IMR-90 (cell line): ENCODE data around the gene PITPNC1.

Experiments used
- BHLHE40 ChIP-seq: fragments of 150-350 bp; IDR thresholded peaks from 2 replicates; pipeline ENCODE4 v1.6.1; 2016; ENCODE audit warnings: mild to moderate bottlenecking, low read depth, low read length
- CEBPB ChIP-seq: IDR thresholded peaks from 2 replicates; pipeline ENCODE4 v1.6.1; 2012; ENCODE audit warnings: low read depth, low read length, improper control_type of control experiment
- CHD1 ChIP-seq: IDR thresholded peaks from 2 replicates; pipeline ENCODE4 v1.6.1; 2012; ENCODE audit warnings: low read depth, low read length, improper control_type of control experiment
- CTCF ChIP-seq: conservative IDR thresholded peaks from 2 replicates; pipeline ENCODE4 v1.5.1; 2012; ENCODE audit warnings: mild to moderate bottlenecking, low read depth, low read length, improper control_type of control experiment
- FOS ChIP-seq: fragments of 150-350 bp; IDR thresholded peaks from 2 replicates; pipeline ENCODE4 v1.6.1; 2016; ENCODE audit warnings: low read depth, low read length
- MAZ ChIP-seq: IDR thresholded peaks from 2 replicates; pipeline ENCODE4 v1.6.1; 2012; ENCODE audit warnings: low read depth, mild to moderate bottlenecking, low read length, improper control_type of control experiment, moderate library complexity, borderline replicate concordance
- MXI1 ChIP-seq: IDR thresholded peaks from 2 replicates; pipeline ENCODE4 v1.6.1; 2012; ENCODE audit warnings: low read depth, mild to moderate bottlenecking, low read length, moderate library complexity, borderline replicate concordance
- NFE2L2 ChIP-seq: fragments of 150-350 bp; IDR thresholded peaks from 2 replicates; pipeline ENCODE4 v1.6.1; 2016; ENCODE audit warnings: low read depth, mild to moderate bottlenecking, low read length
- POLR2A ChIP-seq: IDR thresholded peaks from 2 replicates; pipeline ENCODE4 v1.6.1; 2012; ENCODE audit warnings: mild to moderate bottlenecking, low read depth, low read length
- RAD21 ChIP-seq: IDR thresholded peaks from 2 replicates; pipeline ENCODE4 v1.6.1; 2012; ENCODE audit warnings: low read length, improper control_type of control experiment
- RFX5 ChIP-seq: IDR thresholded peaks from 2 replicates; pipeline ENCODE4 v1.8.0; 2012; ENCODE audit warnings: low read depth, mild to moderate bottlenecking, low read length, moderate library complexity
- SMC3 ChIP-seq: fragments of 150-350 bp; IDR thresholded peaks from 2 replicates; pipeline ENCODE4 v1.6.1; 2016; ENCODE audit warnings: low read depth, mild to moderate bottlenecking, antibody characterized with exemption, low read length, moderate library complexity
- TF ChIP-seq, protein P1 (sequence below): fragments of 150-350 bp; IDR thresholded peaks from 2 replicates; pipeline ENCODE4 v1.6.1; 2016; ENCODE audit warnings: low read depth, mild to moderate bottlenecking, low read length, moderate library complexity, borderline replicate concordance
- TF ChIP-seq, protein P2 (sequence below): fragments of 150-350 bp; IDR thresholded peaks from 2 replicates; pipeline ENCODE4 v1.6.1; 2017; ENCODE audit warnings: mild to moderate bottlenecking, antibody characterized with exemption, low read length, low read depth

DNA sequence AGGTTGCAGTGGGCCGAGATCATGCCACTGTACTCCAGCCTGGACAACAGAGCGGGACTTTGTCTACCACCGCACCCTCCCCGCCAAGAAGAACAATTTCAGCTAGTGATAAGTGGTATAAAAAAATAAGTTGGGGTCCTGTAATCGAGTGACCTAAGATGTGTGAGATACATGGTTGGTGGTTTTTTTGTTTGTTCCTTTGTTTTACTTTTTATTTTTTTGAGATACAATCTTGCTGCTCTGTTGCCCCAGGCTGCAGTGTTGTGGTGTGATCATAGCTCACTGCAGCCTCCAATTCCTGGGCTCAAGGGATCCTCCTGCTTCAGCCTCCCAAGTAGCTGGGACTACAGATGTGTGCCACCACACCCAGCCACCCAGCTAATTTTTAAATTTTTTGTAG, 58.7 kb downstream of the PITPNC1 start:
- TF ChIP-seq MAZ (no peak), CTCF (no peak), RAD21 (no peak), POLR2A (no peak), SMC3 (no peak), CHD1 (no peak), FOS (no peak), RFX5 (no peak), CEBPB (no peak), MXI1 (no peak), NFE2L2 (no peak), BHLHE40 (no peak)
- TF ChIP-seq, protein P1, sequence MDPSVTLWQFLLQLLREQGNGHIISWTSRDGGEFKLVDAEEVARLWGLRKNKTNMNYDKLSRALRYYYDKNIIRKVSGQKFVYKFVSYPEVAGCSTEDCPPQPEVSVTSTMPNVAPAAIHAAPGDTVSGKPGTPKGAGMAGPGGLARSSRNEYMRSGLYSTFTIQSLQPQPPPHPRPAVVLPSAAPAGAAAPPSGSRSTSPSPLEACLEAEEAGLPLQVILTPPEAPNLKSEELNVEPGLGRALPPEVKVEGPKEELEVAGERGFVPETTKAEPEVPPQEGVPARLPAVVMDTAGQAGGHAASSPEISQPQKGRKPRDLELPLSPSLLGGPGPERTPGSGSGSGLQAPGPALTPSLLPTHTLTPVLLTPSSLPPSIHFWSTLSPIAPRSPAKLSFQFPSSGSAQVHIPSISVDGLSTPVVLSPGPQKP: no peak
- TF ChIP-seq, protein P2, sequence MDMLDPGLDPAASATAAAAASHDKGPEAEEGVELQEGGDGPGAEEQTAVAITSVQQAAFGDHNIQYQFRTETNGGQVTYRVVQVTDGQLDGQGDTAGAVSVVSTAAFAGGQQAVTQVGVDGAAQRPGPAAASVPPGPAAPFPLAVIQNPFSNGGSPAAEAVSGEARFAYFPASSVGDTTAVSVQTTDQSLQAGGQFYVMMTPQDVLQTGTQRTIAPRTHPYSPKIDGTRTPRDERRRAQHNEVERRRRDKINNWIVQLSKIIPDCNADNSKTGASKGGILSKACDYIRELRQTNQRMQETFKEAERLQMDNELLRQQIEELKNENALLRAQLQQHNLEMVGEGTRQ: no peak
